ENCODE results near the gene MCM3. TPM values are rescaled to one million over a fixed set of nuclear protein-coding genes. Genes with fewer than 3 reads are reported as not detected.
A peak's percentile ranks its signal among the peaks of the same experiment; 100 is the strongest.

Gene MCM3
- total RNA-seq, 1 donor from 2014 or later = 21.6 TPM

DNA sequence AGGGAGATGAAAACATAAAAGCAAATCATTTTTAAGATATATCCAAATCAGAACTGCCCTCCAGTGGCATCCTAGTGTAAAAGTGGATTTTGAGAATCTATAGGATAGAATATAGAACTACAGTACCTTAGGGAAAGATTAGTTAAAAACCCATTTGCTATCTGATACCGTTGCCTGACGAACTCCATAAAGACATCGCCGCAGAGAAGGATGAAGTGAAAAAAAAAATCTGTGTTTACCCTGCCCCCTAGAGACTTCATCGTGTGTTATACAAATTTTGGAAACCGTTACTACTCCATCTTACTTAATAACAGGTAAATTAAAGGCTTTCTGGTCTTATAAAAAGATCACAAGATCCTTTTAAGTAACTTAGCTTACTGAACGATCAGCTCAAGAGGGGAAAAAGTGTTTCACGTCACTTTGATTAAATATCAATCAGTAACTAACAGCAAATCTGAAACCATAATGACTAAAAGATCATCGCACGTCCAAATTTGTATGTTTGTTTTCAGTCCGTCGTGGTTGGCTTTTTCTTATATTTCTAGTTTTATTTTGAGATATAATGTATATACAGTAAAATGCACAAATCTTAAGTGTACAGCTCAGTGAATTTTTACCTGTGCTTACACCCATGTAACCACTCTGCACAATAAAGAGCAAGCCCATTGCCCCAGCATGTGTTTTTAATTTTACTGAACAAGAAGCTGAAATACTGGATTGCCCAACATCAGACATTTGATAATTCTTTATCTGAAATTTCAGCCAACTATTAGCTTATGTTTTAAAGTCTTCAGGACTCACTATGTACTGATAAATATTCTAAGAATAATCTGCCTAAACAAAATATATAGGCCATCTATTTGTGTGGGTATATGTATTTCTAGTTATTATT is 881 bp upstream of the MCM3 start:
- no peaks in the 10 kb centered on the region for H3K9me3 Mint-ChIP-seq (ENCODE audit: unreplicated experiment)
- peaks cover 15% of the 10 kb centered on the region for H3K36me3 ChIP-seq (ENCODE audit: insufficient read depth, low read length)
- H3K27ac ChIP-seq (ENCODE audit: low read depth, low read length) = no peak overlapping the region

DNA sequence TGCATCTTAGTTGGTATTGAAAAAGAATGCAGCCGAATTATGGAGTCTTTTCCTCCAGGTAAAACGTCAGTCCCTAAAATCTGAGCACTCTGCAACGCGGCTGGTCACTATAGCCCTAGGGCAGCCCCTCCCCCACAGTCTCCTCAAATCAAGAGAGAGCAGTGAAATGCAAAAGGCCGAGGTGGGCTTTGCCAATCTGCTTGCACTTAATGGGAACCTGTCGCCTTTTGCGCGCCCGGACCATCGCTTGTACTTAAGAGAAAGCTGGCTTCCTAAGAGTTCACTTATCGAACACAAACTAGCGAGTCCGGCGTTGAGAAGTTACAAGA is 447 bp downstream of the MCM3 start:
- H3K27me3 Mint-ChIP-seq (ENCODE audit: low read depth, unreplicated experiment) = no peaks in the 10 kb centered on the region
- TF ChIP-seq EZH2 (IDR thresholded peaks at IDR 0.05; ENCODE audit: insufficient read depth, low read length) = no peak
- TF ChIP-seq, protein P1, sequence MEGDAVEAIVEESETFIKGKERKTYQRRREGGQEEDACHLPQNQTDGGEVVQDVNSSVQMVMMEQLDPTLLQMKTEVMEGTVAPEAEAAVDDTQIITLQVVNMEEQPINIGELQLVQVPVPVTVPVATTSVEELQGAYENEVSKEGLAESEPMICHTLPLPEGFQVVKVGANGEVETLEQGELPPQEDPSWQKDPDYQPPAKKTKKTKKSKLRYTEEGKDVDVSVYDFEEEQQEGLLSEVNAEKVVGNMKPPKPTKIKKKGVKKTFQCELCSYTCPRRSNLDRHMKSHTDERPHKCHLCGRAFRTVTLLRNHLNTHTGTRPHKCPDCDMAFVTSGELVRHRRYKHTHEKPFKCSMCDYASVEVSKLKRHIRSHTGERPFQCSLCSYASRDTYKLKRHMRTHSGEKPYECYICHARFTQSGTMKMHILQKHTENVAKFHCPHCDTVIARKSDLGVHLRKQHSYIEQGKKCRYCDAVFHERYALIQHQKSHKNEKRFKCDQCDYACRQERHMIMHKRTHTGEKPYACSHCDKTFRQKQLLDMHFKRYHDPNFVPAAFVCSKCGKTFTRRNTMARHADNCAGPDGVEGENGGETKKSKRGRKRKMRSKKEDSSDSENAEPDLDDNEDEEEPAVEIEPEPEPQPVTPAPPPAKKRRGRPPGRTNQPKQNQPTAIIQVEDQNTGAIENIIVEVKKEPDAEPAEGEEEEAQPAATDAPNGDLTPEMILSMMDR (IDR thresholded peaks at IDR 0.05; ENCODE audit: insufficient read depth, low read depth, low read length) = no peak
- no peak overlapping the region for H3K4me3 Mint-ChIP-seq (ENCODE audit: unreplicated experiment)
- H3K27ac Mint-ChIP-seq (ENCODE audit: unreplicated experiment) = no peak overlapping the region
- H3K9me3 ChIP-seq (ENCODE audit: insufficient read depth, low read depth, low read length) = no peaks in the 10 kb centered on the region
- peak overlapping the region; percentile 87 for H3K9ac ChIP-seq (ENCODE audit: low read length)
- FAIRE-seq (no peak), DNase-seq (ENCODE audit: low read depth) (peak; percentile 11)
- H3K27ac ChIP-seq (ENCODE audit: low read depth, low read length) = peak overlapping the region; percentile 64
- peak overlapping the region; percentile 90 for H2AFZ ChIP-seq (ENCODE audit: low read depth, low read length)
- H3K4me1 ChIP-seq (ENCODE audit: insufficient read depth, low read length) = peaks cover 7% of the 10 kb centered on the region
- peaks cover 1% of the 10 kb centered on the region for H3K36me3 Mint-ChIP-seq (ENCODE audit: low read depth, unreplicated experiment)
- peaks cover 21% of the 10 kb centered on the region for H3K79me2 ChIP-seq (ENCODE audit: insufficient read depth, low read length)
- H3K36me3 ChIP-seq (ENCODE audit: insufficient read depth, low read length) = peaks cover 27% of the 10 kb centered on the region
- peak overlapping the region; percentile 93 for H3K4me2 ChIP-seq (ENCODE audit: low read length)
- peaks cover 4% of the 10 kb centered on the region for H4K20me1 ChIP-seq (ENCODE audit: insufficient read depth, low read length)
- H3K4me1 Mint-ChIP-seq (ENCODE audit: low read depth, unreplicated experiment) = no peaks in the 10 kb centered on the region
- peak overlapping the region; percentile 86 for H3K4me3 ChIP-seq (ENCODE audit: insufficient read depth, low read depth, low read length)
- H3K27me3 ChIP-seq (ENCODE audit: insufficient read depth, low read length) = no peaks in the 10 kb centered on the region
- H3K9me3 Mint-ChIP-seq (ENCODE audit: unreplicated experiment) = no peaks in the 10 kb centered on the region

More for the DNA sequence above, 881 bp upstream of the MCM3 start:
- Mint-ChIP-seq H3K27ac (ENCODE audit: unreplicated experiment) (no peak overlapping the region), H3K4me1 (ENCODE audit: low read depth, unreplicated experiment) (no peaks in the 10 kb centered on the region), H3K36me3 (ENCODE audit: low read depth, unreplicated experiment) (peaks cover 1% of the 10 kb centered on the region), H3K27me3 (ENCODE audit: low read depth, unreplicated experiment) (no peaks in the 10 kb centered on the region), H3K4me3 (ENCODE audit: unreplicated experiment) (no peak overlapping the region)
- H3K79me2 ChIP-seq (ENCODE audit: insufficient read depth, low read length) = peaks cover 21% of the 10 kb centered on the region
- no peaks in the 10 kb centered on the region for H3K9me3 ChIP-seq (ENCODE audit: insufficient read depth, low read depth, low read length)
- FAIRE-seq (no peak), DNase-seq (ENCODE audit: low read depth) (no peak)
- peak overlapping the region; percentile 93 for H3K4me2 ChIP-seq (ENCODE audit: low read length)
- H2AFZ ChIP-seq (ENCODE audit: low read depth, low read length) = peak overlapping the region; percentile 90
- H3K9ac ChIP-seq (ENCODE audit: low read length) = peak overlapping the region; percentile 48
- peak overlapping the region; percentile 86 for H3K4me3 ChIP-seq (ENCODE audit: insufficient read depth, low read depth, low read length)
- no peak for TF ChIP-seq EZH2 (IDR thresholded peaks at IDR 0.05; ENCODE audit: insufficient read depth, low read length)
- TF ChIP-seq, protein P1 (IDR thresholded peaks at IDR 0.05; ENCODE audit: insufficient read depth, low read depth, low read length) = no peak
- H4K20me1 ChIP-seq (ENCODE audit: insufficient read depth, low read length) = no peaks in the 10 kb centered on the region
- peaks cover 7% of the 10 kb centered on the region for H3K4me1 ChIP-seq (ENCODE audit: insufficient read depth, low read length)
- H3K27me3 ChIP-seq (ENCODE audit: insufficient read depth, low read length) = no peaks in the 10 kb centered on the region

DNA sequence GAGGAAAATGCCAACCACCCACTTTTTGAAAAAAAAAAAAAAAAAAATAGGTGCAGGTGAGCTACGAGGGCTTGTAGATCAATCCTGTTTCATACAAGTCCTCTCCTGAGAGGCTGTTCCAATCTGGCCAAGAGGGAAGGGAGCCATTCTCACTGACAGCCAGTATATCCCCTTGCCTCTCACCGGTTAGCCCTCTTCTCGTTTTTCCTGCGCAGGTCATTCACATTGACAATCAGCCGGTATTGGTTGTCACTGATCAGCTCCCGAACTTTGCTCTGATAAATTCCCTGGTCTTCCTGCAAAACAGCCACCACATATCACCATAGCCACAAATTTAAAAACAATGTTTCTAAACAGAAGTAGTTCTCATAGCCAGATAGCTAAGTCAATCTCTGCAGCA is 1.4 kb downstream of the MCM3 start:
- H3K27ac Mint-ChIP-seq (ENCODE audit: unreplicated experiment) = no peak overlapping the region
- peak overlapping the region; percentile 53 for H3K9ac ChIP-seq (ENCODE audit: low read length)

More for the DNA sequence above, 1.4 kb downstream of the MCM3 start:
- H4K20me1 ChIP-seq (ENCODE audit: insufficient read depth, low read length) = peaks cover 4% of the 10 kb centered on the region
- H3K27me3 ChIP-seq (ENCODE audit: insufficient read depth, low read length) = no peaks in the 10 kb centered on the region
- H3K4me2 ChIP-seq (ENCODE audit: low read length) = peak overlapping the region; percentile 93
- H2AFZ ChIP-seq (ENCODE audit: low read depth, low read length) = no peak overlapping the region
- Mint-ChIP-seq H3K4me1 (ENCODE audit: low read depth, unreplicated experiment) (no peaks in the 10 kb centered on the region), H3K9me3 (ENCODE audit: unreplicated experiment) (no peaks in the 10 kb centered on the region), H3K36me3 (ENCODE audit: low read depth, unreplicated experiment) (peaks cover 4% of the 10 kb centered on the region), H3K4me3 (ENCODE audit: unreplicated experiment) (peak overlapping the region; percentile 3), H3K27me3 (ENCODE audit: low read depth, unreplicated experiment) (no peaks in the 10 kb centered on the region)
- no peak for FAIRE-seq
- H3K9me3 ChIP-seq (ENCODE audit: insufficient read depth, low read depth, low read length) = no peaks in the 10 kb centered on the region
- H3K36me3 ChIP-seq (ENCODE audit: insufficient read depth, low read length) = peaks cover 31% of the 10 kb centered on the region
- H3K27ac ChIP-seq (ENCODE audit: low read depth, low read length) = no peak overlapping the region
- TF ChIP-seq, protein P1 (IDR thresholded peaks at IDR 0.05; ENCODE audit: insufficient read depth, low read depth, low read length) = no peak
- no peak for TF ChIP-seq EZH2 (IDR thresholded peaks at IDR 0.05; ENCODE audit: insufficient read depth, low read length)
- H3K4me3 ChIP-seq (ENCODE audit: insufficient read depth, low read depth, low read length) = peak overlapping the region; percentile 86
- no peak for DNase-seq (ENCODE audit: low read depth)
- H3K79me2 ChIP-seq (ENCODE audit: insufficient read depth, low read length) = peaks cover 21% of the 10 kb centered on the region
- H3K4me1 ChIP-seq (ENCODE audit: insufficient read depth, low read length) = peaks cover 7% of the 10 kb centered on the region
